SU-DHL-6 (cell line): ENCODE measurements around the gene PASK.

Experiments used
- H2AFZ ChIP-seq: fragments of 200-600 bp; sonication (generic); 2 replicates; pipeline ENCODE4 v1.6.1; 2014; ENCODE audit warnings: low read depth, mild to moderate bottlenecking, moderate library complexity, mixed read lengths, antibody characterized with exemption, low read length; ENCODE audit not compliant: severe bottlenecking
- H3F3A ChIP-seq: fragments of 200-600 bp; shearing (Covaris generic); 2 replicates; pipeline ENCODE4 v1.6.0; 2016; ENCODE audit warnings: antibody characterized with exemption, mild to moderate bottlenecking; ENCODE audit not compliant: insufficient read depth
- H3K27ac ChIP-seq: fragments of 200-600 bp; sonication (generic); 2 replicates; pipeline ENCODE4 v1.5.1; 2016; ENCODE audit warnings: low read depth, mild to moderate bottlenecking, low read length, moderate library complexity, mixed read lengths
- H3K27me3 ChIP-seq: fragments of 200-600 bp; sonication (generic), shearing (Covaris generic); 2 replicates; pipeline ENCODE4 v1.6.0; 2014; ENCODE audit warnings: mild to moderate bottlenecking, low read length
- H3K36me3 ChIP-seq: fragments of 200-600 bp; sonication (generic); 2 replicates; pipeline ENCODE4 v1.6.1; 2014; ENCODE audit warnings: mild to moderate bottlenecking, low read length, mixed read lengths
- H3K4me2 ChIP-seq: fragments of 300-600, 200-600 bp; shearing (Covaris generic), sonication (generic); 2 replicates; pipeline ENCODE4 v1.6.0; 2014; ENCODE audit warnings: low read length, low read depth, mild to moderate bottlenecking; ENCODE audit not compliant: poor library complexity, severe bottlenecking
- H3K4me3 ChIP-seq: fragments of 200-600 bp; sonication (generic); 2 replicates; pipeline ENCODE4 v1.5.1; 2014; ENCODE audit warnings: antibody characterized with exemption, low read length, mild to moderate bottlenecking, mixed read lengths; ENCODE audit not compliant: insufficient read depth, poor library complexity, severe bottlenecking
- H3K79me2 ChIP-seq: fragments of 200-600 bp; sonication (generic); 2 replicates; pipeline ENCODE4 v1.6.1; 2014; ENCODE audit warnings: mild to moderate bottlenecking, low read length, moderate library complexity; ENCODE audit not compliant: insufficient read depth
- H3K9ac ChIP-seq: fragments of 200-600 bp; sonication (generic); 2 replicates; pipeline ENCODE4 v1.7.0; 2014; ENCODE audit warnings: mild to moderate bottlenecking, low read length
- H3K9me2 ChIP-seq: fragments of 200-600 bp; sonication (generic); replicated peaks from 2 replicates; pipeline ENCODE4 v1.6.1; 2014; ENCODE audit warnings: low read length; ENCODE audit not compliant: insufficient read depth
- H3K9me3 ChIP-seq: fragments of 200-600 bp; sonication (generic); 2 replicates; pipeline ENCODE4 v1.6.1; 2014; ENCODE audit warnings: low read length, mixed read lengths; ENCODE audit not compliant: insufficient read depth
- H4K20me1 ChIP-seq: fragments of 200-600 bp; sonication (generic); 2 replicates; pipeline ENCODE4 v1.6.1; 2014; ENCODE audit warnings: low read depth, mild to moderate bottlenecking, antibody characterized with exemption, low read length, moderate library complexity, mixed read lengths
- EZH2phosphoT487 ChIP-seq: fragments of 200-600 bp; sonication (generic), shearing (Covaris generic); conservative IDR thresholded peaks from 2 replicates; pipeline ENCODE4 v1.6.1; 2018; ENCODE audit warnings: mild to moderate bottlenecking, antibody characterized with exemption, low read length, moderate library complexity, mixed read lengths
- TF ChIP-seq, protein P1 (sequence below): fragments of 200-600 bp; sonication (generic); IDR thresholded peaks from one replicate; pipeline ENCODE4 v1.5.1; 2017; ENCODE audit warnings: antibody characterized with exemption, mild to moderate bottlenecking, low read length, moderate library complexity; ENCODE audit not compliant: insufficient read depth, poor library complexity, severe bottlenecking

The PASK gene

DNA sequence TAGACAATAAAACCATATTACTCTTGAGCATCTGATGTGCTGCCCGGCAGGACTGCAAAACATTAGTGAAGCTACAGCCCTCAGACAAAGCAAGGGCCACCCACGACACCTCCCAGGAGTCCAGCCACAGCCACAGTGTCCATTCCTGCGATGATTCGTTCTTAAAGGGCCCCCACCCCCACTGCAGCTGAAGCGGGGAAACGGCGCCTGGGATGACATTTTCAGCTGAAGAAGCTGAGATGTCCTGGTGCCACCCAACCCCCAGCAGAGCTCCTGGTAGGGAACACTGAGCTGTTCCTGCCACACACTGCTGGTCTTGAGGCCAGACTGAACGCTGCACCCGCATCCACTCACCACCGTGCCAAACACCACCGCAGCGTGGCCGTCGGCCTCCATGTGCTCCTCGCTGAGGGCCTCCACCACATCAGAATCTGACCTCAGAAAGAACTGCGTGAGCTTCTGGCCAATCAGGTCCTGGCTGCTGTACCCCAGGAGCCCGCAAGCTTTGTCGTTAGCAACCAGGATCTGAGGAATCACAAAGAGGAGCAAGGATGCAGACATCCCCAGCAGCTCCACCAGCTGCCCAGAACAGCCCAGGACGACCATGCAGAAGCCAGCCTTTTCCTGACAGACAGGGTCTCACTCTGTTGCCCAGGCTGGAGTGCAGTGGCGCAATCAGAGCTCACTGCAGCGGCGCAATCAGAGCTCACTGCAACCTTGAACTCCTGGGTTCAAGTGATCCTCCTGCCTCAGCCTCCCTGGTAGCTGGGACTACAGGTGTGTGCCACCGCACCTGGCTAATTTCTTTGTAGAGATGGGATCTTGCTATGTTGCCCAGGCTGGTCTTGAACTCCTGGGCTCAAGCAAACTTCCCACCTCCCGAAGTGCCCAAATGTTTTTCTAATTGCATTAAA lies 9.5 kb downstream of the PASK start:
- Histone ChIP-seq H3K27ac (no peak overlapping the region), H3K36me3 (no peaks in the 10 kb centered on the region), H2AFZ (no peak overlapping the region), H3K9ac (no peak overlapping the region), H4K20me1 (no peaks in the 10 kb centered on the region), H3K79me2 (no peaks in the 10 kb centered on the region), H3K9me2 (no peaks in the 10 kb centered on the region), H3K27me3 (no peaks in the 10 kb centered on the region), H3K9me3 (no peaks in the 10 kb centered on the region), H3F3A (no peaks in the 10 kb centered on the region), H3K4me3 (no peak overlapping the region), H3K4me2 (no peak overlapping the region)
- TF ChIP-seq, protein P1, sequence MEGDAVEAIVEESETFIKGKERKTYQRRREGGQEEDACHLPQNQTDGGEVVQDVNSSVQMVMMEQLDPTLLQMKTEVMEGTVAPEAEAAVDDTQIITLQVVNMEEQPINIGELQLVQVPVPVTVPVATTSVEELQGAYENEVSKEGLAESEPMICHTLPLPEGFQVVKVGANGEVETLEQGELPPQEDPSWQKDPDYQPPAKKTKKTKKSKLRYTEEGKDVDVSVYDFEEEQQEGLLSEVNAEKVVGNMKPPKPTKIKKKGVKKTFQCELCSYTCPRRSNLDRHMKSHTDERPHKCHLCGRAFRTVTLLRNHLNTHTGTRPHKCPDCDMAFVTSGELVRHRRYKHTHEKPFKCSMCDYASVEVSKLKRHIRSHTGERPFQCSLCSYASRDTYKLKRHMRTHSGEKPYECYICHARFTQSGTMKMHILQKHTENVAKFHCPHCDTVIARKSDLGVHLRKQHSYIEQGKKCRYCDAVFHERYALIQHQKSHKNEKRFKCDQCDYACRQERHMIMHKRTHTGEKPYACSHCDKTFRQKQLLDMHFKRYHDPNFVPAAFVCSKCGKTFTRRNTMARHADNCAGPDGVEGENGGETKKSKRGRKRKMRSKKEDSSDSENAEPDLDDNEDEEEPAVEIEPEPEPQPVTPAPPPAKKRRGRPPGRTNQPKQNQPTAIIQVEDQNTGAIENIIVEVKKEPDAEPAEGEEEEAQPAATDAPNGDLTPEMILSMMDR: no peak
- no peak for TF ChIP-seq EZH2phosphoT487

DNA sequence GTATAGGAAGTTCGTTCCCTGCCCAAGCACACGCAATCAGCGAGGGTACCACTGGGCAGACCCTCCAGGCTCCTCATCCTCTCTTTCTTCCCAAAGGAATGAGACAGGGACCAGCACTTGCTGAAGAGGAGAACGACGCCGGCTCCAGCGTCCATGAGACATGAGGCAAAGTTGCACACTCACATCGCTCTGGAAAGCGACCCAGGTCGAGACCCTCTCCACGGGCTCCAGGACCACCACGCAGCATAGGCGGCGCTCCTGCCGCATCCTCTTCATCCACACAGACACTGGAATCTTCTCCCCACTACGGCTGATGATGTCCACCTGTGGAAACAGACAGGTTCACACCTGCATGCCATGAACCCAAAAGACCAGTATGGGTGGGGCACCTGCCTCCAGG lies 10.8 kb downstream of the PASK start:
- no peaks in the 10 kb centered on the region for H3F3A ChIP-seq
- no peaks in the 10 kb centered on the region for H3K9me2 ChIP-seq
- H3K27me3 ChIP-seq: no peaks in the 10 kb centered on the region
- H3K4me2 ChIP-seq: no peak overlapping the region
- H3K36me3 ChIP-seq: no peaks in the 10 kb centered on the region
- no peak overlapping the region for H3K27ac ChIP-seq
- H3K9ac ChIP-seq: no peak overlapping the region
- no peak overlapping the region for H2AFZ ChIP-seq
- no peaks in the 10 kb centered on the region for H3K79me2 ChIP-seq
- TF ChIP-seq EZH2phosphoT487: no peak
- TF ChIP-seq, protein P1: no peak
- H4K20me1 ChIP-seq: no peaks in the 10 kb centered on the region
- no peak overlapping the region for H3K4me3 ChIP-seq
- no peaks in the 10 kb centered on the region for H3K9me3 ChIP-seq

DNA sequence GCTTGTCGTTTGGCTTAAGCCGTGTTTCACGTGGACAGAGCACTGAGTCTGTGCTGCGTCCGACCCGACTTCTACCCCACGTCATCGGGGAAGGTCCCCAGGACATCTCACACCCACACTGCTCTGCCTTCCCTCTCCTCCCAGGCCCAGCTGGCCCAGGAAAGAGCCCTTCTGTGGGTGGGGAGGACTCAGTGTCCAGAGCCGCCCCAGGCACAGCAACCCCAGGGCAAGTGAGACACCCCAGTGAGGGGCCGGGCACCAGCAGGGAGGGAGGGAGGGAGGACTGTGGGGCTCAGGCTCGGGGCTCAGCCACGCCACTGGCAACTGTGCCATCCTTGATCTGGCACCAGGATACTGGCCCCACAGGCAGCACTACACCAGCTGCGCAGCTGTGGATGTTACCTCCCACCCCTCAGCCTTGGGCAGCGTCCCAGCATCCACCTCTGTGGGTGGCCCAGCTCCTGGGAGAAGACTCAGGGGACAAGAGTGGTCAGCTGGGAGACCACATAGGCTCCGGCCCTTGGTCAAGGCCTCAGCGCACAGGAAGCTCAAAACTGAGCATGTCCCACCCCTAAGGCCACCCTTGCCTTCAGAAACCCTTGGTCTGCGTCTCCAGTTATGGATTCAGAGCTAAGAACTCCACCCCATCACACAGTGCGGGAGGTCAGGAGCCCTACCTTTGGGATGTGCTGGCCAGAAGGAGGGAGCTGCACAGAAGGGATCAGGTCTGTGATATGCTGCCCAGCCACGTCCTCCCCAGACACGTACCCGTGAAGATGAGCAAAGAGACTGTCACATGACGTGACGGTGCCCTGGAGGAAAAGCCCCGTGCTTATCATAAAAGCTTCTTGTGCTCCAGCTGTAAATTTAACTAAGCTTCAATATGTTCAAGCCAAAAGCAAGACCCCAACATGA lies 11.7 kb downstream of the PASK start:
- H3K27me3 ChIP-seq: no peaks in the 10 kb centered on the region
- H3K36me3 ChIP-seq: no peaks in the 10 kb centered on the region
- no peaks in the 10 kb centered on the region for H3K79me2 ChIP-seq
- H3K9ac ChIP-seq: no peak overlapping the region
- H3F3A ChIP-seq: no peaks in the 10 kb centered on the region
- no peaks in the 10 kb centered on the region for H3K9me3 ChIP-seq
- no peak for TF ChIP-seq EZH2phosphoT487
- TF ChIP-seq, protein P1: no peak
- H3K4me2 ChIP-seq: no peak overlapping the region
- no peak overlapping the region for H3K27ac ChIP-seq
- no peaks in the 10 kb centered on the region for H3K9me2 ChIP-seq
- H4K20me1 ChIP-seq: no peaks in the 10 kb centered on the region
- no peak overlapping the region for H3K4me3 ChIP-seq
- no peak overlapping the region for H2AFZ ChIP-seq
